ENCODE measurements around the gene MTX1.

MTX1 gene

DNA sequence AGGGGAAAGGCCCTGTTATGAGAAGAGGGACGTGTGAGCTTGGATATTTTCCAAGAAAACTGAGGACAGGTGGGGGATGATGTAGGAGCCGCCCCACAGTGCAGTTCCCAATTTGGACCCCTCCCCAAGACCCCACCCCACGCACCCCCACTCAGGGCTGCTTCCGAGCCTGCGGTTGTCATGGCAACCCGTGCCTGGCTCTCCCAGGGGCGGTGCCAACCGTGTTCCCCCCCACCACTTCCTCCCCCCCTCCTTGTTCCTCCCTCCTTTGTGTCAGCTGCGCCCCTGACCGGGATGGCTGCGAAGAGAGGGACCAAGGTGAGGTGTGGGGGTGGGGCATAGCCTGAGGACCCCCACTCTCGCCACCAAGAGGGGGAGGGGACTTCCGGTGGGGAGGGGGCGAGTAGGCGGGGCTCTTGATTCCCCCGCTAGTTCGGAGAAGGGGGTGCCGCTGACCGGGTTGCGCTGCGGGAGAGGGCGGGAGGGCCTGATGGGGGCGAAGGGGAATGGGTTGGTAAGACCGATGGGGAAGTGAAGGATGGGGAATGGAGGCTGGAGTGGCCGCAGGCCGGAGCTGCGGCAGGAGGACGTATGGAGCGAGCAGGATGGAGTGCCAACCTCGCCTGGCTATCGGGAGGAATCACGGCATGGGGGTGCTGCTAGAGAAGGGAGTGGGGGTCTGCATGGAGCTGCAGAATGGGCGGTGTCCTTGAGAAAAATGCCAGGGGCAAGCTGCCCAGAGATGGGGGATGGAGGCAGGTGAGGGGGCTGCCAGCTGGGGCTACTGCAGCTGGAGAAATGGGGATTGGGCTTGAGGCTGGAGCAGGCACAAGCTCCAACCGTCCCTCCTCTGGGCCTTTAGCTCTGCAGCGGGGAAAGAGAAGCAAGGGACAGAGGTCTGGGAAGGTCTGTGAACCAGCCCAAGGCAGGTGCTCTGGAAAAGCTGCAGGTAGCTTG lies 33.9 kb upstream of the MTX1 start:
- no peak for ATAC-seq
- DNase-seq = peak; percentile 60

- ATAC-seq = no peak
- DNase-seq = no peak
Measured at GRCh38 chr1:155175281-155175926, 33.1 kb upstream of the MTX1 start.

DNA sequence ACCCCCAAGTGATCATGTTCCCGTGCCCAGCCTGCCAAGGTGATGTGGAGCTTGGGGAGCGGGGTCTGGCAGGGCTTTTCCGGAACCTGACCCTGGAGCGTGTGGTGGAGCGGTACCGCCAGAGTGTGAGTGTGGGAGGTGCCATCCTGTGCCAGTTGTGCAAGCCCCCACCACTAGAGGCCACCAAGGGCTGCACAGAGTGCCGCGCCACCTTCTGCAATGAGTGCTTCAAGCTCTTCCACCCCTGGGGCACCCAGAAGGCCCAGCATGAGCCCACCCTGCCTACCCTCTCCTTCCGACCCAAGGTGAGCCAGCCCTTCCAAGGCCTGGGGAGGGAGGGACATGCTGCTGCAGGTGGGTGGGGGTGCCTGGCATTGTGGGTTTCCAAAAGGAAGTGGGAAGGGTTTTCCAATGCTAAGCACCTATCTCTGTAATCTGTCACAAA lies 32.5 kb upstream of the MTX1 start:
- peak; percentile 10 for ATAC-seq
- DNase-seq = peak; percentile 40

DNA sequence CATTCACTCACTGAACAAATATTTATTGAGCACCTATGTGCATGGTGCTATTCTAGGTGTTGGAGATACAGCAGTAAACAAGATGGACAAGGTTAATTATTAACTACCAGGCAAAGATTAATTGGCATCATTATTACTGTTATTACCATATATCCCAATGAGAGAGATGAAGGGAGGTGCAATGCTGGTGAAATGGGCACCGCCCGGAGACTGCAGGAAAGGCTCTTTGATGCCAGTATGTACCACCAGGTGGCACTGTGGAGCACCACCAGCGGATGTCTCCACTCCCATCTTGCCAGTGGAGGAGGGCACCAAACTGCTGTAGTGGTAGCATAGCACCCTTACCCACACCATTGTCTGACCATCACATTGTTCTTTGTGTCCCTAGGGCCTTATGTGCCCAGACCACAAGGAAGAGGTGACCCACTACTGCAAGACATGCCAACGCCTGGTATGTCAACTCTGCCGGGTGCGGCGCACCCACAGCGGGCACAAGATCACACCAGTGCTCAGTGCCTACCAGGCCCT lies 31.9 kb upstream of the MTX1 start:
- DNase-seq (peak; percentile 93), ATAC-seq (peak; percentile 28)

DNA sequence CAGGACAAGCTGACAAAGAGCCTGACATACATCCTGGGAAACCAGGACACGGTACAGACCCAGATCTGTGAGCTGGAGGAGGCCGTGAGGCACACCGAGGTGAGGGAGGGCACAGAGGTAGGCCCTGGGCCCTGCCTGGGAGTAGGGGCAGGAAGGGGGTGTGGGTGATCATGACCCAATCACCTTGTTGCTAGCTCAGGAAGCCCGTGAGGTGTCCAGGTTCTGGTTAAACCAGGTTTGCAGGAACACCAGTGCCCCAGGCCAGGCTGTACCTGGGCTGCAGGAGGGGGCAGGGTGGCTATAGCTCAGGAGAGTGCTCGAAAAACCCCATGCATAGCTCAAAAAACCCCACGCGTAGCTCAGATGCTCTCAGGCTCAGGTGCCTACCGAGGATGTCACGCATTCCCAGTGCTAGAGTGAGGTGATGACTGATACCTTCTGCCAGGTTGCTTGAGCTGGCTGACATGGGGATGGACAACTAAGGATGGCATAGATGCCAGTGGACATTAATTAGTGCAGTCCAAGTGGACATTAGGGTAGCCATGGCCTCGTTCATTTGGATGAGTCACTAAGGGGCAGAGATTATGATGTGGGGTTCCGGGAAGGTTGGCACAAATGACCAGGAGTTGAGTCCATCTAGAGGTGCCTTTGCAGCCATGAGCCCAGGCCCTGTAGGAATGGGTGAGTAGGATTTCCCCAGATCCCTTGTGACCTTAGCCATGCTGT lies 31.1 kb upstream of the MTX1 start:
- DNase-seq (no peak), ATAC-seq (no peak)

DNA sequence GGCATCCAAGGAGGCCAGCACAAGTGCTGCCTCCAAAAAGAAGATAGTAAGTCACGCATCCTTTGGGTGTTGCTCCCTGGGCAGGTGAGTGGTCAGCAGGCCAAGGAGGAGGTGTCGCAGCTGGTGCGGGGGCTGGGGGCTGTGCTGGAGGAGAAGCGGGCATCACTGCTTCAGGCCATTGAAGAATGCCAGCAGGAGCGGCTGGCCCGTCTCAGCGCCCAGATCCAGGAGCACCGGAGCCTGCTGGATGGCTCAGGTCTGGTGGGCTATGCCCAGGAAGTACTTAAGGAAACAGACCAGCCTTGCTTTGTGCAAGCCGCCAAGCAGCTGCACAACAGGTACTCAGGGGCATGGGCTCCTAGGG lies 30.6 kb upstream of the MTX1 start:
- ATAC-seq (no peak), DNase-seq (no peak)

DNA sequence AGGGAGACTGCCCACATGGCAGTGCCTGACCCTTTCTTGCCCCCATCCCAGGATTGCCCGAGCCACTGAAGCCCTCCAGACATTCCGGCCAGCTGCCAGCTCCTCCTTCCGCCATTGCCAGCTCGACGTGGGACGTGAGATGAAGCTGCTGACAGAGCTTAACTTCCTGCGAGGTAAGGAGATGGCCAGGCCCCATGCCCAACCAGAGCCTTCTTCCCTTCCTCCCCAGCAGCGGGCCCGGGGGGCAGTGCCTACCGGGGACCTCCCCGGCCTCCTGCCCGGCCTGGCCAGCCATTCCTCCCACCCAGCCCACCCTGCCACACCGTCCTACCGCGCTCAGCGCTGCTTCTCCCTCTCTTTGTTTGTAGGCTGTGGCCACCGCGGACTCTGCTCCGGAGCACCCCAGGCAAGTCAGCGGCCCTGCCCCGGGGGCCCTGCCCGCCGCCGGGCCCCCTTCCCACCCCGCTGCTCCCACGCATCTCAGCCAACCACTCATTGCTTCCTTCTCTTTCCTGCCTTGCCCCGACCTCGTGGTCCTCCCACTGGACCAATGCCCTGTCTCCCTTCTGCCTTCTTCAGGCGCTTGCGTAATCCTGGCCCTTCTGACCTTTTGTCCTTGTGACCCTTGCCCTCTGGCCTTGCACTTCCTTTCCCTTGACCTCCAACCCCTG lies 29.9 kb upstream of the MTX1 start:
- DNase-seq (no peak), ATAC-seq (no peak)

GRCh38 chr1:155179112-155180031 lies 29.1 kb upstream of the MTX1 start:
- no peak for ATAC-seq
- DNase-seq = no peak

DNA sequence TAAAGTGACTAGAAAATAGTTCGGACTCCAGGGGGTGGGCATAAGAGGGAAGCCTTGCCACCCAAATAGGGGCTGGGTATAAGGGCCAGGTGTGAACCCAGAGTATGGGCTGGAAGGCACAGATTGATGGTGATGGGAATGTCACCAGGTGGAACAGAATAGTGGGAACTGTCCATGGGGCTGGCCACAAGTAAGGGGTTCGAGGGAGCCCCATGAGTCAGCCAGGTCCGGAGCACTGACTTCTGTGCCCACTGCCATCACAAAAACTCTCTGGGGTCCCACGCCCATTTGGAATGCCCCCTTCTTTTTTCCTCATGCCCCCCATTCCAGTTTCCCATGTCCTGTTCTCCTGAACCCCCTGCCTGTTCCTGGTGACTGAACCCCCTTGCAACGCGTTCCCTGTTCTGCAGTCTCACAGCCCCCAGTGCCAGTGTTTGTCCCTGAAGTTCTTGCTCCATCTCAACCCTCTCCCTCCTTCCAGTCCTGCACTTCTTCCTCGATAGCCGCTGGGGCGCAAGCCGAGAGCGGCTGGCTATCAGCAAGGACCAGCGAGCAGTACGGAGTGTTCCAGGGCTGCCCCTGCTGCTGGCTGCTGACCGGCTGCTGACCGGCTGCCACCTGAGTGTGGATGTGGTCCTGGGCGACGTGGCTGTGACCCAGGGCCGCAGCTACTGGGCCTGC lies 27.0 kb upstream of the MTX1 start:
- ATAC-seq (no peak), DNase-seq (no peak)

- DNase-seq (no peak), ATAC-seq (no peak)
Measured at GRCh38 chr1:155182052-155182550, 26.4 kb upstream of the MTX1 start.

- ATAC-seq (no peak), DNase-seq (no peak)
Measured at GRCh38 chr1:155183775-155184221, 24.7 kb upstream of the MTX1 start.

DNA sequence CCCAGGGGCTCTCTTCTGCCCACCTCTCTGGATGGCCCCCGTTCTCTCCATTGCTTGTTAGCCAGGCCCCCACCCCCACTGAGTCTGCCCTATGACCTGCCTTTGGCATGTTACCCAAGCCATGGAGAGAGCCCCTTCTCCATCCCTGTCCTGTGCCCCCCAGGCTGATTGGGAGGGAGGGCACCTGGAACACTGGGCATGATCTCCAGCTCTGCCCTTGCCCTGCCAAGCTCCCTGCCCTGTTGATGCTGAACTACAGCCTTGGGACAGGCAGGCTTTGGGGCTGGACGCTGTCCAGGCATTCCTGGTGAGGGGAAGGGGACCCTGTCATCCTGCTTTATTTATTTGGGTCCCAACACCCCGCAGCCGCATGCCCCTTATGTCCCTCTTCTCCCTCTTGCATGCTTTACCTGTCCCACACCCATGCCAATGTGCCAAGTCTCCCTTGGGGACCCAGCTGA lies 24.1 kb upstream of the MTX1 start:
- DNase-seq (no peak), ATAC-seq (no peak)

DNA sequence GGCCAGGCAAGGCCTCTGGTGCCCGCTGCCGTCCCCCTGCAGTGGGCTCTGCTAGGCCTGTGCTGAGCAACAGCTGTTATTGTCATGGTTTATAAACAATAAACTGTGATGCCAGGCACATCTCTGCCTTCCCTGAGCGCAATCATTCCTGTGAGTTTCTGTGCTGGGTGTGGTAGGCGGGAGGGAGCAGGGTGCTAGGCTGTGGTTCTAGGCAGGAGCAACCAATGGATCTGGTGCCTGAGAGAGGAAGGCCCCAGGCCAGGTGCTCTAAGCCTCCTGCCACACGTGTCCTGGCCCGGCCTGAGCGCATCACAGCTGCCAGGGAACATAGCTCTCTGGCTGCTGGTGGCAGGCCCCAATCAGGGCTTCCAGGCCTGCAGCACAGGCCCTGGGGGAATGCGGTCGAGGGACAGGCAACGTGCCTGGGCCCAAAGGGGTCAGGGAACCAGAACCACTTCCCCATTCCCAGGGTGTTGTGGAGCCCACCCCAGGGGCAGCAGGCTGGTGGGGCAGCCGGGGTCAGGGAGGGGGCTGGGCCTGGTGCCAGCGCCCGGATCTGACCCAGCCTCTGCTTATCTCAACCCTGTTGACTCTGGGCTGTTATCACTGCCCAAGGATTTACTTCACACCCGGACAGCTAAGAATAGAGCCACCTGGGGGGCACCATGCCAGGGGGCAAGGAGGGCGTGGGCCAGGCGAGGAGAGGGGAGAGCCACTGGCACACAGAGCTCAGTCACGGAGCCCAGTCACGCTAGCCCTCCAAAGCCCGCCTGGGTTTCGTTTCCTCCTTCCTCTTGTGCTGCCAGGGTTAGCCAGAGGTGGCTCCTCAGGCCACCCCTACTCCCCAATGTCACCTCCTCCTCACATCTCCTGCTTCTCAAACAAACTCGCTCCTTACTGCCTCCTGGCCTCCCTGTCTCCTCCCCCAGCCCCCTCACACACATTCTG lies 23.4 kb upstream of the MTX1 start:
- ATAC-seq (no peak), DNase-seq (no peak)

DNA sequence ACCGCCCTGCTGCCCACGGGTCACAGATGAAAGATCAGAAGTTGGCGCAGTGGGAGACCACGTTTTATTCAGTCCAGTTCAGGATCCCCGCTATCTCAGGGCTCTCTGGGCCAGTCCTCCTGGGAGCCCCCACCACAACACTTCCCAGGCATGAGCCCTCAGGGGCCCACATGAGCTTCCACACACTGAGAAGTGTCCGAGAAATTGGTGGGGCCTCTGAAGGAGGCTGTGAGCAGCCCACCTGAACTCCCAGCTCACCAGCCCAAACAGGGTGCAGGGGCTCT lies 22.8 kb upstream of the MTX1 start:
- DNase-seq (no peak), ATAC-seq (no peak)

GRCh38 chr1:155186067-155186793 lies 22.3 kb upstream of the MTX1 start:
- DNase-seq (no peak), ATAC-seq (no peak)

GRCh38 chr1:155186794-155187455 lies 21.6 kb upstream of the MTX1 start:
- ATAC-seq (no peak), DNase-seq (no peak)

- DNase-seq = no peak
- ATAC-seq = no peak
Measured at GRCh38 chr1:155187456-155187891, 21.0 kb upstream of the MTX1 start.

- DNase-seq = no peak
- ATAC-seq = no peak
Measured at GRCh38 chr1:155188268-155188667, 20.2 kb upstream of the MTX1 start.

Data from stimulated activated naive CD8-positive, alpha-beta T cell treated with anti-CD3 and anti-CD28 coated beads, Interleukin-15, Interleukin-2, amounts not matched to agents 100 U/mL and 50 U/mL, for 24 hours (primary cell).